SH-SY5Y (cell line): ENCODE measurements around the gene LYZL1.

Source experiments
- GATA2 ChIP-seq: IDR thresholded peaks from 2 replicates; pipeline ENCODE4 v1.6.1; 2011; ENCODE audit warnings: mild to moderate bottlenecking, low read depth, low read length
- GATA3 ChIP-seq: IDR thresholded peaks from 2 replicates; pipeline ENCODE4 v1.6.1; 2011; ENCODE audit warnings: low read depth, mild to moderate bottlenecking, low read length, moderate library complexity

DNA sequence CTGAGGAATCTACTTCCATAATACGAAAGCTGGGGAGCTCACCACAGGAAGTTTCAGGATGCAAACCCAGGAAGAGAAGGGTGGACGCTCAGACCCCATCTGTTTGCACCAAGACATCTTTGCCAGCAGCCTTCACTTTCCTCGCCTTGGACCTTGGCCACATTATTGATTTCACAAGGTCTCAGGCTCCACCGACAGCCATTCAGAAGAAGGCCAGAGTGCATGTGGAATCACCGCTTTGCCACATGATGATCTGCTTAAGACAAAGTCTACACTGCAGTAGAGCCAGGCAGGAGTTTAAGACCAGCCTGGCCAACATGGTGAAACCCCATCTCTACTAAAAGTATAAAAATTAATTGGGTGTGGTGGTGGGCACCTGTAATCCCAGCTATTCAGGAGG is 60.0 kb downstream of the LYZL1 start:
- no peak for TF ChIP-seq GATA2
- TF ChIP-seq GATA3, result no peak
